GM23338 (cell line): Measurements from ENCODE around the gene TTLL3. TPM values are rescaled to one million over a fixed set of nuclear protein-coding genes. Genes with fewer than 3 reads are reported as not detected.

ENCODE experiments used
- ATAC-seq: fragments of 200-7000 bp; cut with Tn5 transposase; 3 replicates; pipeline ENCODE4 v1.9.1; 2020
- DNase-seq: peaks from one replicate; pipeline ENCODE4 v3.0.0-alpha.2; 2015; ENCODE audit warnings: low spot score
- H2AFZ ChIP-seq: fragments of 200-600 bp; sonication (generic); 2 replicates; pipeline ENCODE4 v1.8.0; 2016; ENCODE audit warnings: antibody characterized with exemption, mild to moderate bottlenecking, moderate library complexity
- H3F3A ChIP-seq: fragments of 200-600 bp; sonication (generic); replicated peaks from 2 replicates; pipeline ENCODE4 v1.8.0; 2017; ENCODE audit warnings: antibody characterized with exemption, mixed run types, low read depth
- H3K27ac ChIP-seq: fragments of 200-600 bp; sonication (generic); 2 replicates; pipeline ENCODE4 v1.6.1; 2016; ENCODE audit warnings: low read depth
- H3K27me3 ChIP-seq: fragments of 200-600 bp; sonication (generic); 2 replicates; pipeline ENCODE4 v1.8.0; 2016; ENCODE audit warnings: mild to moderate bottlenecking, mixed run types, moderate library complexity; ENCODE audit not compliant: insufficient read depth
- H3K36me3 ChIP-seq: fragments of 200-600 bp; sonication (generic); 2 replicates; pipeline ENCODE4 v1.8.0; 2016; ENCODE audit warnings: mild to moderate bottlenecking; ENCODE audit not compliant: insufficient read depth
- H3K4me1 ChIP-seq: fragments of 200-600 bp; sonication (generic); 2 replicates; pipeline ENCODE4 v1.8.0; 2016; ENCODE audit warnings: mild to moderate bottlenecking, moderate library complexity; ENCODE audit not compliant: insufficient read depth
- H3K4me2 ChIP-seq: fragments of 200-600 bp; sonication (generic); 2 replicates; pipeline ENCODE4 v1.7.1; 2017; ENCODE audit warnings: mixed run types
- H3K4me3 ChIP-seq: fragments of 200-600 bp; sonication (generic); 2 replicates; pipeline ENCODE4 v1.6.1; 2016; ENCODE audit warnings: mixed run types
- H3K79me2 ChIP-seq: fragments of 200-600 bp; sonication (generic); replicated peaks from 2 replicates; pipeline ENCODE4 v1.8.0; 2017; ENCODE audit warnings: mild to moderate bottlenecking; ENCODE audit not compliant: insufficient read depth
- H3K9me2 ChIP-seq: fragments of 200-600 bp; sonication (generic); 2 replicates; pipeline ENCODE4 v1.8.0; 2017; ENCODE audit not compliant: insufficient read depth
- H4K20me1 ChIP-seq: fragments of 200-600 bp; sonication (generic); replicated peaks from 2 replicates; pipeline ENCODE4 v1.8.0; 2017; ENCODE audit warnings: mild to moderate bottlenecking; ENCODE audit not compliant: insufficient read depth
- H3K27ac Mint-ChIP-seq: 2 replicates; pipeline ENCODE4 v1.8.0; 2020; ENCODE audit warnings: inconsistent platforms, mild to moderate bottlenecking, moderate library complexity, mixed read lengths
- H3K27me3 Mint-ChIP-seq: 3 replicates; pipeline ENCODE4 v1.8.0; 2022; ENCODE audit warnings: low read depth, mild to moderate bottlenecking, moderate library complexity, mixed read lengths, inconsistent platforms; ENCODE audit not compliant: insufficient read depth, poor library complexity
- H3K36me3 Mint-ChIP-seq: 3 replicates; pipeline ENCODE4 v1.8.0; 2021; ENCODE audit warnings: low read depth, mild to moderate bottlenecking, inconsistent platforms, moderate library complexity, mixed read lengths
- H3K4me1 Mint-ChIP-seq: 3 replicates; pipeline ENCODE4 v1.8.0; 2020; ENCODE audit warnings: mild to moderate bottlenecking, inconsistent platforms, mixed read lengths
- H3K4me3 Mint-ChIP-seq: 3 replicates; pipeline ENCODE4 v1.8.0; 2021; ENCODE audit warnings: moderate library complexity, mild to moderate bottlenecking, inconsistent platforms, mixed read lengths
- H3K9me3 Mint-ChIP-seq: 3 replicates; pipeline ENCODE4 v1.8.0; 2020; ENCODE audit warnings: moderate library complexity, mild to moderate bottlenecking, inconsistent platforms, mixed read lengths
- CREB1 ChIP-seq: fragments of 250-450 bp; sonication (Bioruptor Pico); IDR thresholded peaks from 2 replicates; pipeline ENCODE4 v1.5.0; 2020; ENCODE audit warnings: low read depth, mild to moderate bottlenecking, moderate library complexity
- EZH2 ChIP-seq: fragments of 200-600 bp; sonication (generic); IDR thresholded peaks from one replicate; pipeline ENCODE4 v1.8.0; 2017; ENCODE audit warnings: antibody characterized with exemption, mild to moderate bottlenecking, low read depth; ENCODE audit not compliant: unreplicated experiment
- EZH2phosphoT487 ChIP-seq: fragments of 200-600 bp; sonication (generic); IDR thresholded peaks from one replicate; pipeline ENCODE4 v1.8.1; 2018; ENCODE audit warnings: antibody characterized with exemption; ENCODE audit not compliant: unreplicated experiment
- JUNB ChIP-seq: IDR thresholded peaks from one replicate; pipeline ENCODE4 v1.6.1; 2016; ENCODE audit warnings: antibody characterized with exemption; ENCODE audit not compliant: unreplicated experiment
- NANOG ChIP-seq: IDR thresholded peaks from 2 replicates; pipeline ENCODE4 v1.6.1; 2016; ENCODE audit warnings: antibody characterized with exemption, borderline replicate concordance
- POLR2AphosphoS5 ChIP-seq: IDR thresholded peaks from 2 replicates; pipeline ENCODE4 v1.6.1; 2016; ENCODE audit warnings: antibody characterized with exemption, low read depth
- STAT1 ChIP-seq: IDR thresholded peaks from one replicate; pipeline ENCODE4 v1.6.1; 2016; ENCODE audit warnings: antibody characterized with exemption; ENCODE audit not compliant: unreplicated experiment
- ZNF331 ChIP-seq: fragments of 250-450 bp; sonication (Bioruptor Pico); IDR thresholded peaks from 2 replicates; pipeline ENCODE4 v1.5.0; 2020; ENCODE audit warnings: low read depth, mild to moderate bottlenecking, moderate library complexity
- polyA plus RNA-seq: library from polyadenylated mRNA; unstranded; fragments of >200 nt; fragmentation: Nextera tagmentation; extraction: Ambion mirVana; gene quantifications from 2 replicates; pipeline ENCODE4 v1.2.1, GENCODE V29; 2016
- total RNA-seq: library from RNA; depleted of rRNA; stranded (reverse); fragments of >200 nt; shearing (Covaris generic); gene quantifications from 2 replicates; pipeline ENCODE4 v1.2.3, GENCODE V29; 2014
- TF ChIP-seq, protein P1 (sequence below), 2 experiments: fragments of 200-600 bp in 1 of 2; sonication (generic) in 1 of 2; conservative IDR thresholded peaks; 2 replicates each; pipeline versions ENCODE4 v1.5.1 to v1.6.1; 2016 to 2017; ENCODE audit warnings: antibody characterized with exemption in 2 of 2, low read depth in 2 of 2, mild to moderate bottlenecking in 2 of 2, moderate library complexity in 1 of 2
- TF ChIP-seq, protein P2 (sequence below): IDR thresholded peaks from 2 replicates; pipeline ENCODE4 v1.6.1; 2016; ENCODE audit warnings: antibody characterized with exemption

Gene TTLL3
- total and polyA plus RNA-seq, 2 experiments from 2014 or later = 3.7 to 5.3 TPM

GRCh38 chr3:9808345-9809037 is 1.6 kb upstream of the TTLL3 start:
- Histone ChIP-seq H3K79me2 (no peaks in the 10 kb centered on the region), H3F3A (peaks cover 26% of the 10 kb centered on the region), H3K4me3 (peak overlapping the region; percentile 83; the same call in 1 of the 2 replicates), H3K27me3 (peaks cover 17% of the 10 kb centered on the region), H3K4me2 (peak overlapping the region; percentile 96), H3K9me2 (no peaks in the 10 kb centered on the region), H4K20me1 (peaks cover 23% of the 10 kb centered on the region), H3K36me3 (peaks cover 17% of the 10 kb centered on the region), H3K4me1 (peaks cover 7% of the 10 kb centered on the region; the same call in 1 of the 2 replicates), H2AFZ (no peak overlapping the region), H3K27ac (0 out of 2 replicates have a peak overlapping the region, but pooled peaks have one; percentile 59)
- Mint-ChIP-seq H3K9me3 (no peaks in the 10 kb centered on the region; the same call in 2 of the 3 replicates), H3K36me3 (peaks cover 36% of the 10 kb centered on the region), H3K4me1 (peaks cover 22% of the 10 kb centered on the region), H3K4me3 (peak overlapping the region; percentile 77; the same call in 1 of the 3 replicates), H3K27me3 (peaks cover 13% of the 10 kb centered on the region), H3K27ac (no peak overlapping the region; the same call in 1 of the 2 replicates)
- DNase-seq (peak; percentile 86), ATAC-seq (peak; percentile 64)
- TF ChIP-seq POLR2AphosphoS5 (peak; percentile 28; the same call in 1 of the 2 replicates), EZH2 (no peak)
- TF ChIP-seq, protein P1, sequence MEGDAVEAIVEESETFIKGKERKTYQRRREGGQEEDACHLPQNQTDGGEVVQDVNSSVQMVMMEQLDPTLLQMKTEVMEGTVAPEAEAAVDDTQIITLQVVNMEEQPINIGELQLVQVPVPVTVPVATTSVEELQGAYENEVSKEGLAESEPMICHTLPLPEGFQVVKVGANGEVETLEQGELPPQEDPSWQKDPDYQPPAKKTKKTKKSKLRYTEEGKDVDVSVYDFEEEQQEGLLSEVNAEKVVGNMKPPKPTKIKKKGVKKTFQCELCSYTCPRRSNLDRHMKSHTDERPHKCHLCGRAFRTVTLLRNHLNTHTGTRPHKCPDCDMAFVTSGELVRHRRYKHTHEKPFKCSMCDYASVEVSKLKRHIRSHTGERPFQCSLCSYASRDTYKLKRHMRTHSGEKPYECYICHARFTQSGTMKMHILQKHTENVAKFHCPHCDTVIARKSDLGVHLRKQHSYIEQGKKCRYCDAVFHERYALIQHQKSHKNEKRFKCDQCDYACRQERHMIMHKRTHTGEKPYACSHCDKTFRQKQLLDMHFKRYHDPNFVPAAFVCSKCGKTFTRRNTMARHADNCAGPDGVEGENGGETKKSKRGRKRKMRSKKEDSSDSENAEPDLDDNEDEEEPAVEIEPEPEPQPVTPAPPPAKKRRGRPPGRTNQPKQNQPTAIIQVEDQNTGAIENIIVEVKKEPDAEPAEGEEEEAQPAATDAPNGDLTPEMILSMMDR (conservative IDR thresholded peaks at IDR 0.05; ENCODE audit: low read depth in 2 of 2) = peak; percentile 40 to 46; a peak in 3 of 4 replicates

DNA sequence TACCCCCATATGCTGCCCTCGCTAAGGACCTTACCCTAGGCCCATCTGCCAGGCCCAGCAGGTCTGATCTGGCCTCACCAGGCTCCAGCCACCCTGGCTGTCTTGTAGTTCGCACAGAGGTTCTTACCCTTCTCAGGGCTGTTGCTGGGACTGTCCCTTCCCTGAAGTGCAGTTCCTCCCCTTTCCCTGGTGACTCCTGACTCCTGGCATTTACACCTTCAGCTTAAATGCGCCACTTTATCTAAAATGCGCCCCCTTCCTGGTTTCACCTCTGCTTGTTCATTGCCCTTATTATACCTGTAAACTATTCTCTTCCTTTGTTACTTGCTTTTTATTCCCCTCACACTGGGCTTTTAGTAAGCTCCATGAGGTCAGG is 835 bp upstream of the TTLL3 start:
- H3K4me3 Mint-ChIP-seq = peak overlapping the region; percentile 77
- Histone ChIP-seq H3K4me1 (peaks cover 7% of the 10 kb centered on the region; the same call in 1 of the 2 replicates), H3K79me2 (no peaks in the 10 kb centered on the region), H3K4me3 (peak overlapping the region; percentile 83), H3K27ac (peak overlapping the region; percentile 59; the same call in 1 of the 2 replicates), H3K9me2 (no peaks in the 10 kb centered on the region), H3K4me2 (peak overlapping the region; percentile 96), H3F3A (peaks cover 26% of the 10 kb centered on the region), H2AFZ (peak overlapping the region; percentile 83; the same call in 1 of the 2 replicates), H4K20me1 (peaks cover 23% of the 10 kb centered on the region), H3K27me3 (peaks cover 17% of the 10 kb centered on the region), H3K36me3 (peaks cover 9% of the 10 kb centered on the region; the same call in 1 of the 2 replicates)
- H3K27ac Mint-ChIP-seq = peak overlapping the region; percentile 8; the same call in 1 of the 2 replicates
- H3K4me1 Mint-ChIP-seq = peaks cover 22% of the 10 kb centered on the region
- H3K36me3 Mint-ChIP-seq = peaks cover 28% of the 10 kb centered on the region
- H3K9me3 Mint-ChIP-seq = no peaks in the 10 kb centered on the region; the same call in 2 of the 3 replicates
- DNase-seq (peak; percentile 28), ATAC-seq (peak; percentile 2)
- H3K27me3 Mint-ChIP-seq = peaks cover 13% of the 10 kb centered on the region
- TF ChIP-seq NANOG (no peak), EZH2phosphoT487 (no peak), POLR2AphosphoS5 (no peak), STAT1 (no peak), ZNF331 (CRISPR knock-in tag) (no peak), CREB1 (no peak), JUNB (no peak)
- TF ChIP-seq, protein P1 (conservative IDR thresholded peaks at IDR 0.05; ENCODE audit: low read depth in 2 of 2) = no peak
- TF ChIP-seq, protein P2, sequence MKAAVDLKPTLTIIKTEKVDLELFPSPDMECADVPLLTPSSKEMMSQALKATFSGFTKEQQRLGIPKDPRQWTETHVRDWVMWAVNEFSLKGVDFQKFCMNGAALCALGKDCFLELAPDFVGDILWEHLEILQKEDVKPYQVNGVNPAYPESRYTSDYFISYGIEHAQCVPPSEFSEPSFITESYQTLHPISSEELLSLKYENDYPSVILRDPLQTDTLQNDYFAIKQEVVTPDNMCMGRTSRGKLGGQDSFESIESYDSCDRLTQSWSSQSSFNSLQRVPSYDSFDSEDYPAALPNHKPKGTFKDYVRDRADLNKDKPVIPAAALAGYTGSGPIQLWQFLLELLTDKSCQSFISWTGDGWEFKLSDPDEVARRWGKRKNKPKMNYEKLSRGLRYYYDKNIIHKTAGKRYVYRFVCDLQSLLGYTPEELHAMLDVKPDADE = no peak
